Smooth muscle cell (in vitro differentiated cells): ENCODE data around the gene MDM2. TPM values are rescaled to one million over a fixed set of nuclear protein-coding genes. Genes with fewer than 3 reads are reported as not detected.

Experiments used
- DNase-seq: peaks from one replicate; lab custom pipeline; 2025; ENCODE audit not compliant: unreplicated experiment; lab: John Stamatoyannopoulos, UW
- H2AFZ ChIP-seq: fragments of 200-600 bp; sonication (generic); 2 replicates; pipeline ENCODE4 v1.6.0; 2016; ENCODE audit warnings: antibody characterized with exemption, low read depth, mild to moderate bottlenecking
- H3F3A ChIP-seq: fragments of 200-600 bp; sonication (generic); 2 replicates; pipeline ENCODE4 v1.6.0; 2017; ENCODE audit warnings: antibody characterized with exemption, low read depth
- H3K27ac ChIP-seq: fragments of 200-600 bp; sonication (generic); 2 replicates; pipeline ENCODE4 v1.5.1; 2016; ENCODE audit warnings: low read depth, mild to moderate bottlenecking
- H3K27me3 ChIP-seq: fragments of 200-600 bp; sonication (generic); 2 replicates; pipeline ENCODE4 v1.6.1; 2016; ENCODE audit warnings: low read depth, mild to moderate bottlenecking
- H3K36me3 ChIP-seq: fragments of 200-600 bp; sonication (generic); 2 replicates; pipeline ENCODE4 v1.5.1; 2016; ENCODE audit warnings: low read depth
- H3K4me1 ChIP-seq: fragments of 200-600 bp; sonication (generic); 2 replicates; pipeline ENCODE4 v1.5.1; 2016; ENCODE audit warnings: low read depth
- H3K4me2 ChIP-seq: fragments of 200-600 bp; sonication (generic); 2 replicates; pipeline ENCODE4 v1.6.0; 2016; ENCODE audit warnings: mild to moderate bottlenecking
- H3K4me3 ChIP-seq: fragments of 200-600 bp; sonication (generic); 2 replicates; pipeline ENCODE4 v1.5.1; 2016; ENCODE audit warnings: mild to moderate bottlenecking
- H3K79me2 ChIP-seq: fragments of 200-600 bp; sonication (generic); 2 replicates; pipeline ENCODE4 v1.6.0; 2016; ENCODE audit warnings: low read depth, mild to moderate bottlenecking
- H3K9ac ChIP-seq: fragments of 200-600 bp; sonication (generic); 2 replicates; pipeline ENCODE4 v1.6.0; 2016; ENCODE audit warnings: low read depth
- H3K9me3 ChIP-seq: fragments of 200-600 bp; sonication (generic); replicated peaks from 2 replicates; pipeline ENCODE4 v1.5.1; 2016; ENCODE audit warnings: low read depth
- H4K20me1 ChIP-seq: fragments of 200-600 bp; sonication (generic); 2 replicates; pipeline ENCODE4 v1.6.0; 2016; ENCODE audit warnings: low read depth
- CTCF ChIP-seq: fragments of 200-600 bp; sonication (generic); IDR thresholded peaks from 2 replicates; pipeline ENCODE4 v1.5.1; 2017; ENCODE audit warnings: borderline replicate concordance, mild to moderate bottlenecking, antibody characterized with exemption; ENCODE audit not compliant: insufficient read depth, poor library complexity, severe bottlenecking
- WGBS: methylation state at CpG from one replicate; pipeline ENCODE4 v1.1.7; 2016; ENCODE audit warnings: low lambda C conversion rate; 5-methylcytosine and 5-hydroxymethylcytosine counted together
- polyA plus RNA-seq: library from polyadenylated mRNA; unstranded; fragments of >200 nt; fragmentation: Nextera tagmentation; extraction: Ambion mirVana; gene quantifications from 2 replicates; pipeline ENCODE4 v1.2.1, GENCODE V29; 2016
- total RNA-seq: library from RNA; depleted of rRNA; stranded (reverse); fragments of >200 nt; gene quantifications from 2 replicates; pipeline ENCODE4 v1.2.3, GENCODE V29; 2014

MDM2 gene
- total and polyA plus RNA-seq, 2 experiments from 2014 or later: 43.4 to 189 TPM

- Histone ChIP-seq H3F3A (peaks cover 4% of the 10 kb centered on the region), H3K27ac (no peak overlapping the region), H4K20me1 (no peaks in the 10 kb centered on the region), H3K4me3 (no peak overlapping the region), H3K4me2 (no peak overlapping the region), H3K79me2 (no peaks in the 10 kb centered on the region), H3K27me3 (no peaks in the 10 kb centered on the region), H3K4me1 (peaks cover 10% of the 10 kb centered on the region), H3K9ac (no peak overlapping the region), H3K36me3 (no peaks in the 10 kb centered on the region), H2AFZ (no peak overlapping the region), H3K9me3 (no peaks in the 10 kb centered on the region)
- no peak for TF ChIP-seq CTCF
- no peak for DNase-seq
- WGBS: 96% methylated on average over 14 of the region's 14 CpGs
Observed at GRCh38 chr12:68789144-68789878, 18.7 kb upstream of the MDM2 start.

DNA sequence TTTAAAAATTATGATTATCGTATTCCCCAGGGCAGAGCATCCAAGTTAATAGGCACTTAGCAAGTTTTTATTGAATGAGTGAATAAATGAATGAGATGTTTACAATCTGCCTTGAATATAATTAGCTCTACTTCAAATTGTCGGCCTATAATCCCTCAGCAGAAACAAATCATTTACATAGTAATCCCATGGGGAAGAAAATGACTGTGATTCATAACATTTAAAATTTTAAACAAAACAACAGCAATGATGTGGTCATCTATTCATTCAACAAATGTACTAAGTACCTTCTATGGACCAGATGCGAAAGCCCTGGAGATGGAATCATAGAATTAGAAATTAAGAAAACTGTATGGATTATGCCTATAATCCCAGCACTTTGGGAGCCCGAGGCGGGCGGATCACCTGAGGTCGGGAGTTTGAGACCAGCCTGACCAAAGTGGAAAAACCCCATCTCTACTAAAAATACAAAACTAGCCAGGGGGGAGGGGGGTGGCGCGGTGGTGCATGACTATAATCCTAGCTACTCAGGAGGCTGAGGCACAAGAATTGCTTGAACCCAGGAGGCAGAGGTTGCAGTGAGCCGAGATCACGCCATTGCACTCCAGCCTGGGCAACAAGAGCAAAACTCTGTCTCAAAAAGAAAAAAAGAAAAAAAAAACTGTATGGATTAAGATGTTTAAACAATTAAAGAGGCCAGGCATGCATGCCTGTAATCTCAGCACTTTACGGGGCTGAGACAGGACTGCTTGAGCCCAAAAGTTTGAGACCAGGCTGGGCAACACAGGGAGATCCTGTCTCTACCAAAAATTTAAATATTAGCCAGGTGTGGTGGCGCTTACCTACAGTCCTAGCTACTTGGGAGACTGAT lies 17.7 kb upstream of the MDM2 start:
- H3K9me3 ChIP-seq: no peaks in the 10 kb centered on the region
- no peak overlapping the region for H3K4me3 ChIP-seq
- no peaks in the 10 kb centered on the region for H4K20me1 ChIP-seq
- no peak overlapping the region for H3K4me2 ChIP-seq
- H3F3A ChIP-seq: peaks cover 4% of the 10 kb centered on the region
- H3K79me2 ChIP-seq: no peaks in the 10 kb centered on the region
- DNase-seq: no peak
- WGBS: 89% methylated on average over 13 of the region's 13 CpGs
- peaks cover 10% of the 10 kb centered on the region for H3K4me1 ChIP-seq
- no peaks in the 10 kb centered on the region for H3K36me3 ChIP-seq
- no peak overlapping the region for H2AFZ ChIP-seq
- no peak overlapping the region for H3K27ac ChIP-seq
- no peaks in the 10 kb centered on the region for H3K27me3 ChIP-seq
- no peak for TF ChIP-seq CTCF
- H3K9ac ChIP-seq: no peak overlapping the region

- no peaks in the 10 kb centered on the region for H3K27me3 ChIP-seq
- no peak overlapping the region for H2AFZ ChIP-seq
- no peak for TF ChIP-seq CTCF
- H3F3A ChIP-seq: peaks cover 4% of the 10 kb centered on the region
- no peak overlapping the region for H3K27ac ChIP-seq
- 67% methylated on average over 3 of the region's 3 CpGs for WGBS
- H3K9me3 ChIP-seq: no peaks in the 10 kb centered on the region
- H3K9ac ChIP-seq: no peak overlapping the region
- H3K79me2 ChIP-seq: no peaks in the 10 kb centered on the region
- no peak overlapping the region for H3K4me3 ChIP-seq
- H3K36me3 ChIP-seq: no peaks in the 10 kb centered on the region
- no peak for DNase-seq
- H4K20me1 ChIP-seq: no peaks in the 10 kb centered on the region
- H3K4me2 ChIP-seq: no peak overlapping the region
- peaks cover 10% of the 10 kb centered on the region for H3K4me1 ChIP-seq
Observed at GRCh38 chr12:68790952-68791234, 17.1 kb upstream of the MDM2 start.
